HEK293 (cell line): ENCODE measurements around the gene GUK1.
A peak's percentile ranks its signal among the peaks of the same experiment; 100 is the strongest.

Experiments
- CTCF ChIA-PET: fragments of 350-600 bp; formaldehyde crosslinking; extraction: SDS; loops from one replicate; lab custom pipeline; 2021; ENCODE audit warnings: antibody characterized with exemption; lab: Yijun Ruan, JAX
- POLR2A ChIA-PET: fragments of 300-600 bp; formaldehyde crosslinking; extraction: SDS; loops from one replicate; lab custom pipeline; 2020; ENCODE audit warnings: antibody characterized with exemption, inconsistent platforms; lab: Yijun Ruan, JAX
- H3K27ac ChIP-seq: fragments of 200-500 bp; sonication (Bioruptor generic); 2 replicates; pipeline ENCODE4 v1.5.1; 2014; ENCODE audit warnings: low read depth, low read length, control low read depth, inconsistent platforms; ENCODE audit errors: extremely low read depth
- H3K36me3 ChIP-seq, 2 experiments: fragments of 200-500 bp in 1 of 2; sonication (Bioruptor generic) in 1 of 2; 1 replicate in 1 of 2; 2 replicates in 1 of 2; pipeline ENCODE4 v1.5.1; 2014 to 2017; ENCODE audit warnings: inconsistent platforms in 2 of 2, low read length in 2 of 2; ENCODE audit not compliant: control insufficient read depth in 2 of 2, insufficient read depth in 1 of 2
- H3K4me1 ChIP-seq: fragments of 200-500 bp; sonication (Bioruptor generic); 2 replicates; pipeline ENCODE4 v1.5.1; 2014; ENCODE audit warnings: mild to moderate bottlenecking, low read length, inconsistent platforms; ENCODE audit not compliant: control insufficient read depth, insufficient read depth
- H3K4me3 ChIP-seq: 2 replicates; pipeline ENCODE4 v1.5.1; 2011; ENCODE audit warnings: low read depth, mild to moderate bottlenecking, control low read depth, low read length, moderate library complexity
- H3K9me3 ChIP-seq: fragments of 200-500 bp; sonication (Bioruptor generic); 2 replicates; pipeline ENCODE4 v1.5.1; 2014; ENCODE audit warnings: low read depth, low read length, inconsistent platforms; ENCODE audit not compliant: control insufficient read depth, insufficient read depth
- GLIS2 ChIP-seq: fragments of 450-650 bp; formaldehyde crosslinking; IDR thresholded peaks from 2 replicates; pipeline ENCODE4 v1.5.1; 2016; ENCODE audit warnings: missing biosample characterization, missing genetic modification characterization
- SP2 ChIP-seq: fragments of 450-650 bp; formaldehyde crosslinking; IDR thresholded peaks from 2 replicates; pipeline ENCODE4 v1.5.1; 2016; ENCODE audit warnings: missing biosample characterization, missing genetic modification characterization
- WT1 ChIP-seq: fragments of 450-650 bp; formaldehyde crosslinking; IDR thresholded peaks from 2 replicates; pipeline ENCODE4 v1.5.1; 2016; ENCODE audit warnings: missing biosample characterization, missing genetic modification characterization
- YY1 ChIP-seq: fragments of 450-650 bp; formaldehyde crosslinking; IDR thresholded peaks from 2 replicates; pipeline ENCODE4 v1.5.1; 2018; ENCODE audit warnings: missing biosample characterization, missing genetic modification characterization
- YY2 ChIP-seq: fragments of 450-650 bp; formaldehyde crosslinking; IDR thresholded peaks from 2 replicates; pipeline ENCODE4 v1.5.1; 2016; ENCODE audit warnings: missing biosample characterization, missing genetic modification characterization
- ZBTB1 ChIP-seq: fragments of 450-650 bp; formaldehyde crosslinking; IDR thresholded peaks from 2 replicates; pipeline ENCODE4 v1.5.1; 2016; ENCODE audit warnings: missing biosample characterization, missing genetic modification characterization
- ZBTB48 ChIP-seq: fragments of 450-650 bp; formaldehyde crosslinking; IDR thresholded peaks from 2 replicates; pipeline ENCODE4 v1.5.1; 2016; ENCODE audit warnings: missing biosample characterization, missing genetic modification characterization
- ZEB2 ChIP-seq: fragments of 450-650 bp; formaldehyde crosslinking; IDR thresholded peaks from 2 replicates; pipeline ENCODE4 v1.5.1; 2016; ENCODE audit warnings: missing biosample characterization, missing genetic modification characterization
- ZIC2 ChIP-seq: fragments of 450-650 bp; formaldehyde crosslinking; IDR thresholded peaks from 2 replicates; pipeline ENCODE4 v1.5.1; 2016; ENCODE audit warnings: missing biosample characterization, missing genetic modification characterization
- ZNF133 ChIP-seq: fragments of 450-650 bp; formaldehyde crosslinking; IDR thresholded peaks from 2 replicates; pipeline ENCODE4 v1.5.1; 2016; ENCODE audit warnings: missing biosample characterization, missing genetic modification characterization
- ZNF138 ChIP-seq: fragments of 450-650 bp; formaldehyde crosslinking; IDR thresholded peaks from 2 replicates; pipeline ENCODE4 v1.5.1; 2016; ENCODE audit warnings: missing biosample characterization, missing genetic modification characterization, borderline replicate concordance
- ZNF155 ChIP-seq: fragments of 450-650 bp; formaldehyde crosslinking; IDR thresholded peaks from 2 replicates; pipeline ENCODE4 v1.5.1; 2016; ENCODE audit warnings: missing biosample characterization, missing genetic modification characterization
- ZNF341 ChIP-seq: fragments of 450-650 bp; formaldehyde crosslinking; IDR thresholded peaks from 2 replicates; pipeline ENCODE4; 2016; ENCODE audit warnings: low read depth, missing biosample characterization, missing genetic modification characterization
- ZNF560 ChIP-seq: fragments of 450-650 bp; formaldehyde crosslinking; IDR thresholded peaks from 2 replicates; pipeline ENCODE4 v1.5.1; 2017; ENCODE audit warnings: missing biosample characterization, missing genetic modification characterization, borderline replicate concordance
- ZNF776 ChIP-seq: fragments of 450-650 bp; formaldehyde crosslinking; IDR thresholded peaks from 2 replicates; pipeline ENCODE4 v1.5.0; 2017; ENCODE audit warnings: missing biosample characterization, missing genetic modification characterization, borderline replicate concordance
- ZNF785 ChIP-seq: fragments of 450-650 bp; formaldehyde crosslinking; IDR thresholded peaks from 2 replicates; pipeline ENCODE4 v1.5.1; 2016; ENCODE audit warnings: missing biosample characterization, missing genetic modification characterization
- ZNF837 ChIP-seq: fragments of 450-650 bp; formaldehyde crosslinking; IDR thresholded peaks from 2 replicates; pipeline ENCODE4 v1.5.1; 2016; ENCODE audit warnings: missing biosample characterization, missing genetic modification characterization
- TF ChIP-seq, protein P1 (sequence below): fragments of 450-650 bp; formaldehyde crosslinking; IDR thresholded peaks from 2 replicates; pipeline ENCODE4 v1.5.1; 2016; ENCODE audit warnings: missing biosample characterization, missing genetic modification characterization, low read depth
- TF ChIP-seq, protein P2 (sequence below): fragments of 450-650 bp; formaldehyde crosslinking; IDR thresholded peaks from 2 replicates; pipeline ENCODE4 v1.5.1; 2016; ENCODE audit warnings: missing biosample characterization, missing genetic modification characterization
- TF ChIP-seq, protein P3 (sequence below): fragments of 450-650 bp; formaldehyde crosslinking; IDR thresholded peaks from 2 replicates; pipeline ENCODE4 v1.5.1; 2016; ENCODE audit warnings: missing biosample characterization, missing genetic modification characterization, low read depth
- TF ChIP-seq, protein P4 (sequence below): fragments of 450-650 bp; formaldehyde crosslinking; IDR thresholded peaks from 2 replicates; pipeline ENCODE4 v1.5.1; 2016; ENCODE audit warnings: missing biosample characterization, missing genetic modification characterization

The GUK1 gene

DNA sequence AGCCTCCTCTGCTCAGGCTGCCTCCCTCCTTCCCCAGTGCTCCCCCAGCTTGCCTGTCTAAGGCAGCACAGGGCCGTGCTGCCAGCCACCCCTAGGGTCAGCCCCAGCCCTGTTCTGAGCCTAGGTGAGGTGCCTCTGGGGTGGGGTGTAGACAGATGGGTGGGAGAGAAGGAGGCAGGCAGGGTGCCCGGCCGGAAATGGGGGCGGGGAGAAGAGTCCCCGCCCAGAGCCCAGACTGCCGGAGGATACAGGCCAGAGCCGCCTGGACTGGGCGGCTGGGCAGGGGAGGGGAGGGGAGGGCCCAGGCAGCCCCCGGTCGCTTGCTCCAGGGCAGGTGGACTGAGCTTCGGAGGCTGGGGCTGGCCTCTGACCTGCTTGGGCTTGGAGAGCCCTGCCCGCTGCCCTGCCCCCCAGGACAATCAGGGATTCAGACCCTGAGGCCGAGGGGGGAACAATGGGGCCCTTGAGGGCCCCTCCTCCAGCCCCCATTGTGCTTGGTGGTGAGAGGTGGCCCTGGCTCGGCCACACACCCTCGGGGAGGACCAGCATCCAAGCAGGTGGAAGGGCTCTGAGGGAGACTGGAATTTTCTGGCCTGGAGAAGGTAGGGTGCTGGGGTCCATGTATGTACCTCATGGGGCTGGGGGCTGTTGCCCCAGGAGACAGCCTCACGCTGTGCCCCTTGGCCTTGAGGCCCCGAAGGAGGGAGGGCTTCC, 9.5 kb downstream of the GUK1 start, which contains the start of gene GJC2 (continued):
- TF ChIP-seq ZNF785 (tag by site-specific recombination) (no peak), SP2 (peak; percentile 48)
- TF ChIP-seq, protein P1, sequence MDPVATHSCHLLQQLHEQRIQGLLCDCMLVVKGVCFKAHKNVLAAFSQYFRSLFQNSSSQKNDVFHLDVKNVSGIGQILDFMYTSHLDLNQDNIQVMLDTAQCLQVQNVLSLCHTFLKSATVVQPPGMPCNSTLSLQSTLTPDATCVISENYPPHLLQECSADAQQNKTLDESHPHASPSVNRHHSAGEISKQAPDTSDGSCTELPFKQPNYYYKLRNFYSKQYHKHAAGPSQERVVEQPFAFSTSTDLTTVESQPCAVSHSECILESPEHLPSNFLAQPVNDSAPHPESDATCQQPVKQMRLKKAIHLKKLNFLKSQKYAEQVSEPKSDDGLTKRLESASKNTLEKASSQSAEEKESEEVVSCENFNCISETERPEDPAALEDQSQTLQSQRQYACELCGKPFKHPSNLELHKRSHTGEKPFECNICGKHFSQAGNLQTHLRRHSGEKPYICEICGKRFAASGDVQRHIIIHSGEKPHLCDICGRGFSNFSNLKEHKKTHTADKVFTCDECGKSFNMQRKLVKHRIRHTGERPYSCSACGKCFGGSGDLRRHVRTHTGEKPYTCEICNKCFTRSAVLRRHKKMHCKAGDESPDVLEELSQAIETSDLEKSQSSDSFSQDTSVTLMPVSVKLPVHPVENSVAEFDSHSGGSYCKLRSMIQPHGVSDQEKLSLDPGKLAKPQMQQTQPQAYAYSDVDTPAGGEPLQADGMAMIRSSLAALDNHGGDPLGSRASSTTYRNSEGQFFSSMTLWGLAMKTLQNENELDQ (tag by site-specific recombination), result no peak

DNA sequence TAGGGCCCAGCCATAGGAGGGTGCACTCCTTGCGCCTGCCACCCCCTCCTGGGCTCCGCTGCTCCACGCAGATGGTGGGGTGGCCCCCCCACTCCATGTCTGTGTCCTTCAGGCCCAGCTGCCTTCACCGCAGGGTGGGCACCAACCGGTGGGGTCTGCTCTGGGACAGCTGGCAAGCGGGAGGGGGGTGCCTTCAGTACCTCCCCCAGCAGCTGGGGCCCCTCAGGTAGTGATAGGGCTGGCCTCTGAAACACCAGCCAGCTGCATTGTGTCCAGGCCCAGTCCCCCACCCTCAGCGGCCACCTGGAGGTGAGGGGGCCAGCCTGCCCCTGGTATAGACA, 10.0 kb downstream of the GUK1 start:
- Histone ChIP-seq H3K36me3 (peaks cover 0 to 39% of the 10 kb centered on the region in 2 experiments; a peak in 1 of 3 replicates), H3K27ac (no peak overlapping the region), H3K9me3 (no peaks in the 10 kb centered on the region), H3K4me3 (no peak overlapping the region), H3K4me1 (no peaks in the 10 kb centered on the region)
- TF ChIP-seq ZNF837 (tag by site-specific recombination) (no peak), ZIC2 (tag by site-specific recombination) (peak; percentile 74), GLIS2 (tag by site-specific recombination) (peak; percentile 46; the same call in 1 of the 2 replicates)
- TF ChIP-seq, protein P2, sequence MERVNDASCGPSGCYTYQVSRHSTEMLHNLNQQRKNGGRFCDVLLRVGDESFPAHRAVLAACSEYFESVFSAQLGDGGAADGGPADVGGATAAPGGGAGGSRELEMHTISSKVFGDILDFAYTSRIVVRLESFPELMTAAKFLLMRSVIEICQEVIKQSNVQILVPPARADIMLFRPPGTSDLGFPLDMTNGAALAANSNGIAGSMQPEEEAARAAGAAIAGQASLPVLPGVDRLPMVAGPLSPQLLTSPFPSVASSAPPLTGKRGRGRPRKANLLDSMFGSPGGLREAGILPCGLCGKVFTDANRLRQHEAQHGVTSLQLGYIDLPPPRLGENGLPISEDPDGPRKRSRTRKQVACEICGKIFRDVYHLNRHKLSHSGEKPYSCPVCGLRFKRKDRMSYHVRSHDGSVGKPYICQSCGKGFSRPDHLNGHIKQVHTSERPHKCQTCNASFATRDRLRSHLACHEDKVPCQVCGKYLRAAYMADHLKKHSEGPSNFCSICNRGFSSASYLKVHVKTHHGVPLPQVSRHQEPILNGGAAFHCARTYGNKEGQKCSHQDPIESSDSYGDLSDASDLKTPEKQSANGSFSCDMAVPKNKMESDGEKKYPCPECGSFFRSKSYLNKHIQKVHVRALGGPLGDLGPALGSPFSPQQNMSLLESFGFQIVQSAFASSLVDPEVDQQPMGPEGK, result no peak
- ChIA-PET CTCF (interaction anchor here (0.6 kb wide), 2 partner anchors 24 to 84 kb away, joined by 3 to 4 read pairs; no protein-coding TSS in a partner anchor), POLR2A (interaction anchor here (0.6 to 9.6 kb wide), 3 partner anchors 10 to 1192 kb away, joined by 3 to 82 read pairs (median 8); partner anchors contain the start of genes GUK1 and IBA57)

DNA sequence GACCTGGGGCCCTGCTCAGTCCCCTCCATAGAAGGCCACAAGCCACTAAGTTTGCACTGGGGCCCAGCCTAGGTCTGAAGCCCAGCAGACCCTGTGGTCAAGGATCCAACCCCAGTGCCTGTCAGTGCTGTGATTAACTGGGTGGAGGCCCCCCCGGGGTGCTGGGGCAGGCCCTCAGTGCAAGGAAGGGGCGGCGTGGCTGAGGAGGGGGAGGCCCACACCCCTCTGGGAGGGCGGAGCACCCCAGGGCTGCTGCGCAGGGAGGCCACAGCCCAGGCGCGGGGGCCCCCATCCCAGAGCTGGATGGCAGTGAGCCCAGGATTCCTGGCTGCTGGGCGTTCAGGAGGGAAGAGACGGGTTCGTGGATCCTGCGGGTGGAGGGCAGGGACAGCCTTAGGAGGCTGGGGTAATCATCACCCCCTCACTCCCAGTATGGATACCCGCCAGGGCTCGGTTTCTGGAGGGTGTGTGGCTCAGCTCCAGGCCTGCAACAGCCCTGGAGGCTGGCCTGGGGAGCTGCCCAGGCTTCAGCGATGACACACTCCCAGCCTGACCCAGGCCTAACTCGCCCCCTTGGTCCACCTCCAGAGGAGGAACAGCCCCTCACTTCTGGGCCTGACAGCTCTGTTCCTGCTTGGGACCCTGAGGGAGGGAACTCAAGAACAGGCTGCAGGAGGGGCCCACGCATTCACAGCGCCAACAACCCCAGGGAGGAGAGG, 10.5 kb downstream of the GUK1 start:
- H3K27ac ChIP-seq, result no peak overlapping the region
- peaks cover 0 to 34% of the 10 kb centered on the region in 2 experiments; a peak in 1 of 3 replicates for H3K36me3 ChIP-seq
- CTCF ChIA-PET, result interaction anchor here (1.2 to 2.7 kb wide), 2 partner anchors 15 to 151 kb away, joined by 3 to 14 read pairs; partner anchors contain the start of gene IBA57
- H3K9me3 ChIP-seq, result no peaks in the 10 kb centered on the region
- H3K4me1 ChIP-seq, result peaks cover 3% of the 10 kb centered on the region; the same call in 1 of the 2 replicates
- H3K4me3 ChIP-seq, result no peak overlapping the region
- POLR2A ChIA-PET, result interaction anchor here (1.8 to 9.6 kb wide), 2 partner anchors 10 to 13 kb away, joined by 8 to 82 read pairs; partner anchors contain the start of genes GUK1 and IBA57
- TF ChIP-seq WT1 (peak; percentile 43; the same call in 1 of the 2 replicates), ZBTB1 (tag by site-specific recombination) (no peak), ZNF155 (tag by site-specific recombination) (no peak), ZEB2 (tag by site-specific recombination) (no peak), YY1 (tag by site-specific recombination) (no peak), ZNF560 (tag by site-specific recombination) (no peak), ZBTB48 (tag by site-specific recombination) (peak; percentile 59; the same call in 1 of the 2 replicates), SP2 (peak; percentile 15; the same call in 1 of the 2 replicates), ZNF776 (tag by site-specific recombination) (no peak), ZNF341 (tag by site-specific recombination) (peak; percentile 45; the same call in 1 of the 2 replicates), ZNF133 (tag by site-specific recombination) (no peak), ZNF138 (tag by site-specific recombination) (no peak), YY2 (tag by site-specific recombination) (no peak)
- TF ChIP-seq, protein P3, sequence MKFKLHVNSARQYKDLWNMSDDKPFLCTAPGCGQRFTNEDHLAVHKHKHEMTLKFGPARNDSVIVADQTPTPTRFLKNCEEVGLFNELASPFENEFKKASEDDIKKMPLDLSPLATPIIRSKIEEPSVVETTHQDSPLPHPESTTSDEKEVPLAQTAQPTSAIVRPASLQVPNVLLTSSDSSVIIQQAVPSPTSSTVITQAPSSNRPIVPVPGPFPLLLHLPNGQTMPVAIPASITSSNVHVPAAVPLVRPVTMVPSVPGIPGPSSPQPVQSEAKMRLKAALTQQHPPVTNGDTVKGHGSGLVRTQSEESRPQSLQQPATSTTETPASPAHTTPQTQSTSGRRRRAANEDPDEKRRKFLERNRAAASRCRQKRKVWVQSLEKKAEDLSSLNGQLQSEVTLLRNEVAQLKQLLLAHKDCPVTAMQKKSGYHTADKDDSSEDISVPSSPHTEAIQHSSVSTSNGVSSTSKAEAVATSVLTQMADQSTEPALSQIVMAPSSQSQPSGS (tag by site-specific recombination), result no peak
- TF ChIP-seq, protein P2, result no peak; the same call in none of the 2 replicates
- TF ChIP-seq, protein P4, sequence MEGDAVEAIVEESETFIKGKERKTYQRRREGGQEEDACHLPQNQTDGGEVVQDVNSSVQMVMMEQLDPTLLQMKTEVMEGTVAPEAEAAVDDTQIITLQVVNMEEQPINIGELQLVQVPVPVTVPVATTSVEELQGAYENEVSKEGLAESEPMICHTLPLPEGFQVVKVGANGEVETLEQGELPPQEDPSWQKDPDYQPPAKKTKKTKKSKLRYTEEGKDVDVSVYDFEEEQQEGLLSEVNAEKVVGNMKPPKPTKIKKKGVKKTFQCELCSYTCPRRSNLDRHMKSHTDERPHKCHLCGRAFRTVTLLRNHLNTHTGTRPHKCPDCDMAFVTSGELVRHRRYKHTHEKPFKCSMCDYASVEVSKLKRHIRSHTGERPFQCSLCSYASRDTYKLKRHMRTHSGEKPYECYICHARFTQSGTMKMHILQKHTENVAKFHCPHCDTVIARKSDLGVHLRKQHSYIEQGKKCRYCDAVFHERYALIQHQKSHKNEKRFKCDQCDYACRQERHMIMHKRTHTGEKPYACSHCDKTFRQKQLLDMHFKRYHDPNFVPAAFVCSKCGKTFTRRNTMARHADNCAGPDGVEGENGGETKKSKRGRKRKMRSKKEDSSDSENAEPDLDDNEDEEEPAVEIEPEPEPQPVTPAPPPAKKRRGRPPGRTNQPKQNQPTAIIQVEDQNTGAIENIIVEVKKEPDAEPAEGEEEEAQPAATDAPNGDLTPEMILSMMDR (tag by site-specific recombination), result no peak
